Kasumi-1 (cell line): ENCODE results near the gene FANK1.

ENCODE experiments used
- DNase-seq, 2 experiments: peaks; one replicate each; lab custom pipeline; 2025; lab: John Stamatoyannopoulos, UW

The FANK1 gene

DNA sequence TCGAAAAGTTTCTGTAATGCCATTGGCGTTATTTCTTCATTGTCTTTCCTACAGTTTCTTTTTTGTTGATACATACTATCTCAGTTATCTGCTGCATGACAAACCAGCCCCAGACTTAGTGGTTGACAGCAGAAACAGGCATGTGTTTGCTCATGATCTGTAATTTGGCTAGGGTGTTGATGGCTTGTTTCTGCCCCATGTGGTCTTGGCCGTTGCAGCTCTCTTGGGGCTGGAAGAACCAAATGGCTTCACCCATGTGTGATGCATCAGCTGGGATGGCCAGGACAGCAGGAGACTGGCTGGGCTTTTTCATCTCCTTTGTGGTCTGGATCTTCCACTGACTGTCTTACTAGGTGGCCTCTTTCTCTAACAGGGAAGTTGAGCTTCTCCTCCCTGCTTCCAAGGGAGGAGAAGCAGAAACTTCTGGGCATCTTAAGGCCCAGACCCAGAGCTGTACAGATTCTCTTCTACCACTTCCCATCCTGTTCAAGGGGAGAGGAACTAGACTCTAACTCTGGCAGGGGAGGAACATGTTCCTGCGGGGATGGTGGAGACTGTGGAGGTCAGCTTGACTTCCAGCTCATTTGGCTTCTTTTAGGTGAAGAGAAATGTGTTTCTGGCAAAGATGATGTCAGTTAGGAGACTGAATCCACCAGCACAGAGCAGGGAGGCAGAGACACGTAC, 89.3 kb downstream of the FANK1 start:
- DNase-seq: peak; percentile 50 to 51

GRCh38 chr10:125989791-125990190, 93.4 kb downstream of the FANK1 start:
- DNase-seq: no peak

- no peak for DNase-seq
Observed at GRCh38 chr10:125990974-125991373, 94.6 kb downstream of the FANK1 start.

DNA sequence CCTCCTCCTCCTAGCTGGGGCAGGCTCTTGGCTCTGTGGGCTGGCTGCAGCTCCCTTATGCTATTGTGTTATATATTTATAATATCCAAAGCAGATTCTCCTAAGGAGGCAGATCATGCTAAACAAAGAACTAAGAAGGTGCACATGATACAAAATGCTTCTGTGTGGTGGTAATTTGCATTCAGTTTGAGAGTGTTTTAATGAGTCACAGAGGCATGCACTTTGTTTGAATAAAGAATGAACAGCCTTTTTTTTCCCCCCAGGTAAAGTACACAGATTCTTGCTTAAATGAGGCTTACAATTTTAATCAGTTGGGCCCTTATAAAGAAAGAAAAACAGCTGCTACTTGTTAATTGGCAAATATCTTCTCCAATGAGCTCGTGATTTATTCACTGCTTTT, 95.0 kb downstream of the FANK1 start:
- DNase-seq: no peak

DNA sequence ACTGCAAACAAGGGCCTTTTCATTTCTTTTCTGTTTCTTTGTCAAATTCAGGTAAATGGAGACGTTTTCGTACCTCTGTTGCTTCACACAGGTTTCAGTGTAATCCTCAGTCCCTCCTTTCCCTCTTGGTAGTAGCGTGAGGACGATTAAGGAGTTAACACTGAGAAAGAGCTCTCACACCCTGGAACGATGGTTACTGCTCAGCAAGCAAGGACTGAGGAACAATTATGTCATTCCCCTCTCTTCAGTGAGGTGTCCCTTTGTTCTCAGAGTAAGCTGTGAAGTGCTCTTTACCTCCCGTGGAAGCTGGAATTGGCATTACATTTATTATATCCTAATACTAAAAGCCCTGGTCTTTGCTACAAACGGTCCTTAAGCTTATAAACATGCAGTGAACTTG, 95.9 kb downstream of the FANK1 start:
- no peak for DNase-seq

GRCh38 chr10:125994601-125995000, 98.2 kb downstream of the FANK1 start:
- DNase-seq: no peak

GRCh38 chr10:125995726-125996304, 99.5 kb downstream of the FANK1 start:
- DNase-seq: no peak

- DNase-seq: no peak
Observed at GRCh38 chr10:125997586-125997985, 101.2 kb downstream of the FANK1 start.

DNA sequence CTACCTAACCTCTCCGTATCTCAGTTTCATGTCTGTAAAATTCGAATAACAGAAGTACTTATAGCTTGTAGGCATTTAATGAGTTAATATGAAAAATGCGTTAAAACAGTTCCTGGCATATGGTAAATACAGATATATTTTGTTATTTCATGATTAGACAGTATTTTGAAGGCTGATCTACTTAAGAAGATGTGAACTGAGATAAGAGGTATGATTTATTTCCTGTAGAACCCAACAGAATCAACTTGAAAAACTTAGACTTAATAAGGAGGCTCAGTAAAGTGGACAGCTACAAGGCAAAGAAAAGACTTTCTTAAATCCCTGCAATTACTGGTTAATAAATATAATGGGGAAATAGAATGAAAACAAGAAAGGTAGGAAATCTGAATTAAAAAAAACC, 103.3 kb downstream of the FANK1 start:
- DNase-seq: no peak

DNA sequence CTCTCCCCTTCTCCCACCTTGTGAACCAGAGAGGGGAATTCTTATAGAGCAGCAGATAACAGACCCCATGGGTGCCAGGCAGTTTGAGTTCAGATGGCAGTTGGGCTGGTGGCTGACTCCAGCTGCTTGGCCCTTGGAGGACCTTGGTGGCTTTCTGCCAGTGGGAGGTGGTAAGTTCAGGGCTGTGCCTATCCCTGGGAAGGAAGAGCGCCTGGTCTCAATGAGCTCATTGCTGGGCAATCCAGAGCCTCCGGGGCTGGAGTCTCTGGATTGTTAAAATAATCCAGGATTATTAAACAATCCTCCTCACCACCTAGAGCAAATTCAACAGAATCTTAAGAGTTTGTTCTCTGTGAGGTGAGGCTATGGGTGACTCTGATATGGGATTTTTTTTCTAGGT, 105.2 kb downstream of the FANK1 start:
- no peak for DNase-seq

DNA sequence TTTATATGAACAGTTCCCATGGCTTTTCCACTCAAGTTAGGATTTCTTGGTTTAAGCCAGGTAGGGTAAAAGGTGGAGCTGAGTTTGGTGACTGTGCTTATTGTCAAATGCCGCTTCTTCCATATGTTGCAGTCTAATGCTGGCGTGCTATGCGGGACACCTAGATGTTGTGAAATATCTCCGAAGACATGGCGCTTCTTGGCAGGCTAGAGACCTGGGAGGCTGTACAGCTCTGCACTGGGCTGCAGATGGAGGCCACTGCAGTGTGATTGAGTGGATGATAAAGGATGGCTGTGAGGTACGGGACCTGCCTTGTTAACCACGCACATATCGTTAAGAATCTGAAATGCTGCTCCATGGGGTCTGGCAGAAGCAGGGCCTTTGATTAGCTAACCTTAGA, 108.4 kb downstream of the FANK1 start:
- DNase-seq: no peak

DNA sequence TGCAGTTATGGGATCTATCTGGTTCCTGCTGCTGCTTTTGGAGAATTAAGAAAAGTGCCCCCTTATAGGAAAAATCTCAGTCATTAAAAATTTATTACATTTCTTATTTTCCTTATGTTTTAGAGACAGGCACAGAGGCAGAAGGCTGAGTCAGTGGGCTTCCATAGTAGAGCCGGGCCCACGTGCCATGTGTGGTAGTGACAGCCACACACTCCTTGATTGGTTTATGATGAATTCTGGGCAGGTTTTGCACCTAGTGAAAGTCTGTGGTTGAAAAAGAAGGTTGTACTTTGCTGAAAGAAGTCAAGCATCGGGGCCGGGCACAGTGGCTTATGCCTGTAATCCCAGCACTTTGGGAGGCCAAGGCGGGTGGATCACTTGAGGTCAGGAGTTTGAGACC, 109.9 kb downstream of the FANK1 start:
- no peak for DNase-seq

DNA sequence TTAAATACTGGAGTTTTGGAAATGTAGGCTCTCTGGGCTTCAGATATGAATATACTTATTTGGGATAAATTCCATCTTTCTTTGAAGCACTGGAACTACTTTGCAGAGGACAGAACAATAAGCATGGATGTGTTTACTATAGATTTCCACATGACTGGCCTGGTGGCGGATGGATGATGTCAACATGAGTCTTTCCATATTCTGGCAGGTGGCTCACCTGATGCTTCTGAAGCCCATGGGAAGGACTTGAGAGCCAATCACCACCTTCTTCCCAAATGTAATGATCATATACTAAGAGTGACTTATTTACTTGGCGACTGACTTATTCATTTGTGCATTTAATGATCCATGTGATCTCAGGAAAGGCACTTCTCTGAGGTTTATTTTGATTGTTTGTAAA, 110.5 kb downstream of the FANK1 start:
- DNase-seq: no peak

DNA sequence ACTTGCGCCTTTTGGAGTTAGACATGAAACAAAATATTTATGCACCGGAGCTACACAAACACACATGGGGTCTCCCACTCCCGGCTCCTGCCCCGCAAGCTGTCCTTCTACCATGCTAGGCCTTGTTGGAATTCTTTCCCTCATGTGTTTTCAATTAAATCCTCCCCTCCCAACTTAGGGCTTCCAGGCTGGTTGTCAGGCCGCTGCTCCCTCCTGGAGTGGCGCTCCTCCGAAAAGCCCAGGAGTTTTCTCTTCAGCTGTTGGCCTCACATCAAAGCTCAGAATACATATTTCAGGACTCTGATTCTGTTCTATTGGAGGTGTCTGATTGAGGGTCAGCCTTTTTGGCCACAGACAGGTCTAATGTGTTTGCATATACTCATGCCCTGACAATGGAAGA, 113.3 kb downstream of the FANK1 start:
- DNase-seq: no peak

GRCh38 chr10:126011995-126012394, 115.6 kb downstream of the FANK1 start:
- no peak for DNase-seq

GRCh38 chr10:126012485-126012884, 116.1 kb downstream of the FANK1 start:
- no peak for DNase-seq

DNA sequence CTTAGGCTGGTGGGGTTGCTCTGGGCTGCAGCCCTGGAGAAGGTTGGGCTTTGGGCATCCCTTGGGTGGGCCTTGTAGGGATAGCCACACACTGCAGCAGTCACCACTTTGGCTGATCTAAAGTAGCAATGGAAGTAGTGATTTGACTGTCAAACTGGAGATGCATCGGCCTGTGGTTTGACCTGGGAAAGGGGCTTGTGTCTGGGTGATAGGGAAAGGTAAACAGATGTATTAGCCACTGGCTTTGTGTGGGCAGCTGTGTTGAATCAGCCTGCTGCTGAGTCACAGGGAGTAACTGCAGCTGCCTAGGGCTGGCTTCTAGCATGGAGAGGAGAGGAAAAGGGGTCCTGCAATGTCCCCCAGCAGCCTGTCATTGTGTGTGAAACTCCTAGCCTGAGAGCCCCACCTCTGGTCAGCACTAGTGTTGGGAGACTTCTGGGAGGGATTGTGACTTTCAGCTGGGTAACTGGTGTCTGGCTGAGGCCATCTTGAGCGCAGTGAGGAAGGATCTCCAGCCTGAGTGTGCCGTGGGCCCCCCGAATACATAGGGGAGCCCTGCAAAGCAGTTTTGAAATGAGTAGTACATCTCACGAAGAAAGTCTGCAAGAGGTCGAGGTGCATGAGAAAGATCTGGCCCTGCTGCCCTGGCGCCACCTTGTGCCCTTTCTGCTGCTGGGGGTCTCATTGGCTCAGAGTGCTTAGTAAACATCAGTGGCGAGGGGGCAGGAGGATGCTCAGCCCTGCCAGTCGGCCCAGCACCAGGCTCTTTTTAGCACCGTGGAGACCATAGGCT, 117.3 kb downstream of the FANK1 start:
- no peak for DNase-seq

- no peak for DNase-seq
Observed at GRCh38 chr10:126014309-126014708, 117.9 kb downstream of the FANK1 start.

GRCh38 chr10:126015413-126015812, 119.0 kb downstream of the FANK1 start:
- DNase-seq: no peak

DNA sequence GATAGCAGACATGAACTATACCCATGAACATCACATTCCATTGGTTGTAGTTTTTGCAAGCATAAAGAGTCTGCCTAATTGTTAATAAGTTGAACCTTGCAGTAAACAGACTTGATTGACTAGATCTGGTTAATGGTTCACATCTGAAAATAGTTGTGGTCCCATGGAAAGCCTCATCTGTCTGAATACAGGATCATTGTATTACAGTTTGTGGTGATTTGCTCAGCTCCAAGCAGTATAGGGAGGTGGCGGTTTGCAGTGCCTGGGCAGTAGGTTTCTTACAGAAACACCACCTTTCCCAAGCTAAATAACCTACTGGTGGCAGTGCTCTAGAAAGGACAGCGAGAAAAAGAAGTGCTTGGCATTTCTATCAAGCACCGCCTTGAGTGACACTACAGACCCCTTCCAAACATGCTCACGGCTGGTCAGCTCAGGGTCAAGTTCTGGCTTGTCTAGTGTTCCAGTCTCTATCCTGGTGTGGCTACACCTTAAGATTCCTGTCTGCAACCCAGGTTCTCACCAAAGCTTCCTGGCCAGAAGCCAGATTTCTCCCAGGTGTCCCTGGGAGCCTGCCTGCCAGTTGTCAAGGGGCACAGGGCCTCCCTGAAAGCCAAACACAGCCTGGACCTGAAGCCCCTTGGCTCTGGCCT, 119.9 kb downstream of the FANK1 start:
- no peak for DNase-seq

GRCh38 chr10:126016882-126017281, 120.5 kb downstream of the FANK1 start:
- no peak for DNase-seq

- no peak for DNase-seq
Observed at GRCh38 chr10:126017961-126018560, 121.7 kb downstream of the FANK1 start.
